ENCODE data around the gene CHN1. TPM values are rescaled to one million over a fixed set of nuclear protein-coding genes. Genes with fewer than 3 reads are reported as not detected.
A peak's percentile ranks its signal among the peaks of the same experiment; 100 is the strongest.

CHN1 gene
- total RNA-seq, 1 donor = 0.54 TPM

GRCh38 chr2:174775571-174775980 lies 229.6 kb downstream of the CHN1 start:
- DNase-seq (ENCODE audit: low read depth in 2 of 3, low spot score in 2 of 3) = no peak

- DNase-seq (ENCODE audit: low read depth in 2 of 3, low spot score in 2 of 3) = no peak
These were observed 230.3 kb downstream of the CHN1 start for GRCh38 chr2:174774886-174775285.

- DNase-seq (ENCODE audit: low read depth in 2 of 3, low spot score in 2 of 3) = no peak
These were observed 232.0 kb downstream of the CHN1 start for GRCh38 chr2:174773215-174773614.

- no peak for DNase-seq (ENCODE audit: low read depth in 2 of 3, low spot score in 2 of 3)
These were observed 232.7 kb downstream of the CHN1 start for GRCh38 chr2:174772472-174772801.

- peak in 2 of 3 donors; percentile 48 to 73 for DNase-seq (ENCODE audit: low read depth in 2 of 3, low spot score in 2 of 3)
These were observed 233.3 kb downstream of the CHN1 start for GRCh38 chr2:174771631-174772471.

GRCh38 chr2:174771136-174771535 lies 234.0 kb downstream of the CHN1 start:
- no peak for DNase-seq (ENCODE audit: low read depth in 2 of 3, low spot score in 2 of 3)

- DNase-seq (ENCODE audit: low read depth in 2 of 3, low spot score in 2 of 3) = no peak
These were observed 236.6 kb downstream of the CHN1 start for GRCh38 chr2:174768557-174768956.

GRCh38 chr2:174766271-174766670 lies 238.9 kb downstream of the CHN1 start:
- no peak for DNase-seq (ENCODE audit: low read depth in 2 of 3, low spot score in 2 of 3)

GRCh38 chr2:174765576-174765975 lies 239.6 kb downstream of the CHN1 start:
- no peak for DNase-seq (ENCODE audit: low read depth in 2 of 3, low spot score in 2 of 3)

- no peak for DNase-seq (ENCODE audit: low read depth in 2 of 3, low spot score in 2 of 3)
These were observed 240.6 kb downstream of the CHN1 start, which contains the start of gene CHRNA1 for GRCh38 chr2:174764280-174765255. Gene CHRNA1 (minus strand): TSS chr2:174764472. CDS start chr2:174764394, 78 bp downstream.

GRCh38 chr2:174763780-174764179 lies 241.4 kb downstream of the CHN1 start:
- DNase-seq (ENCODE audit: low read depth in 2 of 3, low spot score in 2 of 3) = no peak

GRCh38 chr2:174762464-174762863 lies 242.7 kb downstream of the CHN1 start:
- no peak for DNase-seq (ENCODE audit: low read depth in 2 of 3, low spot score in 2 of 3)

GRCh38 chr2:174761837-174762236 lies 243.3 kb downstream of the CHN1 start:
- DNase-seq (ENCODE audit: low read depth in 2 of 3, low spot score in 2 of 3) = no peak

- no peak for DNase-seq (ENCODE audit: low read depth in 2 of 3, low spot score in 2 of 3)
These were observed 244.2 kb downstream of the CHN1 start for GRCh38 chr2:174760845-174761473.

- DNase-seq (ENCODE audit: low read depth in 2 of 3, low spot score in 2 of 3) = no peak
These were observed 245.7 kb downstream of the CHN1 start for GRCh38 chr2:174759381-174760065.

GRCh38 chr2:174756743-174757142 lies 248.4 kb downstream of the CHN1 start:
- no peak for DNase-seq (ENCODE audit: low read depth in 2 of 3, low spot score in 2 of 3)

GRCh38 chr2:174753038-174753633 lies 252.0 kb downstream of the CHN1 start:
- DNase-seq (ENCODE audit: low read depth in 2 of 3, low spot score in 2 of 3) = no peak

GRCh38 chr2:174752403-174753037 lies 252.7 kb downstream of the CHN1 start:
- DNase-seq (ENCODE audit: low read depth in 2 of 3, low spot score in 2 of 3) = no peak

- DNase-seq (ENCODE audit: low read depth in 2 of 3, low spot score in 2 of 3) = peak in 1 of 3 donors; percentile 30
These were observed 254.2 kb downstream of the CHN1 start for GRCh38 chr2:174750923-174751441.

Data from hematopoietic multipotent progenitor cell (in vitro differentiated cells).